D721Med (cell line): ENCODE measurements around the gene BCL2A1.
"Not testable (repeated sequence)": the region's sequence is repeated elsewhere in the genome, so short reads cannot be mapped to it uniquely, and the experiment has no call there.

Experiments
- DNase-seq: peaks from one replicate; pipeline ENCODE4 v3.0.0; 2011; ENCODE audit warnings: low spot score; ENCODE audit not compliant: insufficient read length
- FAIRE-seq: peaks from 2 replicates; lab custom pipeline; 2011; peaks lifted over from hg19 to GRCh38; lab: Jason Lieb, UNC
- CTCF ChIP-seq: IDR thresholded peaks from 2 replicates; pipeline ENCODE4 v1.5.1; 2012; ENCODE audit warnings: mild to moderate bottlenecking, control low read depth; ENCODE audit not compliant: insufficient read depth; ENCODE audit errors: missing control alignments

BCL2A1 gene

DNA sequence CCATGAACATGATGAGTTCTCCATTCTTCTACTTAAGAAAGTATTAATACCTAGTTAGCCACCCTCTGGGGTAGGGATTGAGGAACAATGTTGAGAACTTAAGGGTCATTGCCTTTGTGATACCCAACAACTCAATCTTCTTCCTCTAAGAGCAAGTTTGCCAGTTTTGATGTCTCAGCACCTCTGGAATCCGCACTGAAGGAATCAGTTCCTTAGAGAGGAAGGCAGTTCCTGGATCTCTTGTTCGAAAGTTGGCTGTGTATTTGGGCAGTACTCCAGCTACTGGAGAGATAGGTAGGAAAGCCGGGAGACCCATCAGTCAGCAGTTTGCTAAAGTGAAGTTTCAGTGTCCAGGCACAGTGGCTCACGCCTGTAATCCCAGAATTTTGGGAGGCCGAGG, 38.5 kb downstream of the BCL2A1 start:
- DNase-seq (no peak), FAIRE-seq (no peak)
- TF ChIP-seq CTCF, result no peak

DNA sequence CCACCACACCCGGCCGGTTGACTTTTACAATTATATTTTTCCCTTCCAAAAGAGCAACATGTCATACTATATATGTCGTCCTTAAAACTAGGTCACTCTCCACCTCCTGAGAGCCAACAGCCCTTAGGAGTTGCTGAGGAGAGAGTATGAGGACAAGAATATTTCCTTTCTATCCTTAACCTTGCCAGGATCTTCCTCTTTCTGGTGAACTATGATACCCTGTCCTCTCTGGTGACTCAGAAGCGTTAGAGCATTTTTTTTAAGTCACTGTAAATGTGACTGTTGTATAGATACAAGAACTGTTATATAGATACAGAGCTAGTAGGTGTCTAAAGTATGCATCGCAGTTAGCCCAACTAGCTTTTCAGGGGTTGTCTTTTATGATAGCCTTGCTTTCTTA, 40.5 kb downstream of the BCL2A1 start:
- FAIRE-seq (no peak), DNase-seq (no peak)
- no peak for TF ChIP-seq CTCF

DNA sequence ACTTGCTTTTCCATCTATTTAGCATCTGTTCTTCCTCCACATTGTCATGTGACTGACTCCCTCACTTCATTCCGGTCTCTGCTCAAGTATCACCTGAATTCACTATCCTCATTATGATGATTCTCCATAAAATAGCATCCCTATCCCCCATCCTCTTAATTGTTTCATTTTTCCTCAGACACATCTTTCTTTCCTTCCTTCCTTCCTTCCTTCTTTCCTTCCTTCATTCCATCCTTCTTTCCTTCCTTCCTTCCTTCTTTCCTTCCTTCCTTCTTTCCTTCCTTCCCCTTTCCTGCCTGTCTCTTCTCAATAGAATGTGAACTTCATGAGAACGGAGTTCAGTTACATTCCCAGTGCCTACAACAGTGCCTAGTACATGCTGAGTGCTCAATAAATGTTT, 41.6 kb downstream of the BCL2A1 start:
- FAIRE-seq (no peak), DNase-seq (no peak)
- no peak for TF ChIP-seq CTCF

GRCh38 chr15:79926116-79926515, 44.9 kb downstream of the BCL2A1 start:
- DNase-seq, FAIRE-seq: not testable (repeated sequence)

DNA sequence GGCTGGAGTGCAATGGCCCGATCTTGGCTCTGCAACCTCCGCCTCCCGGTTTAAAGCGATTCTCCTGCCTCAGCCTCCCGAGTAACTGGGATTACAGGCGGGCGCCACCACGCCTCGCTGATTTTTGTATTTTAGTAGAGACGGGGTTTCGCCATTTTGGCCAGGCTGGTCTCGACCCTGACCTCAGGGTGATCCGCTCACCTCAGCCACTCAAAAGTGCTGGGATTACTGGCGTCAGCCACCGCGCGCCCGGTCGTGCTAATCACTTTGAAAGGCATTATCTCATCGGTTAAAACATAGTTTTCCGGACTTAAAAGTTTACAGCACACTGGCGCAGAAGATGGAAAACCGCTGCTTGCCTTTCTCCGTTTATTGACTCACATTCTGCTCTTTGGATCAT, 46.6 kb downstream of the BCL2A1 start:
- TF ChIP-seq CTCF, result no peak
- DNase-seq (no peak), FAIRE-seq (no peak)

DNA sequence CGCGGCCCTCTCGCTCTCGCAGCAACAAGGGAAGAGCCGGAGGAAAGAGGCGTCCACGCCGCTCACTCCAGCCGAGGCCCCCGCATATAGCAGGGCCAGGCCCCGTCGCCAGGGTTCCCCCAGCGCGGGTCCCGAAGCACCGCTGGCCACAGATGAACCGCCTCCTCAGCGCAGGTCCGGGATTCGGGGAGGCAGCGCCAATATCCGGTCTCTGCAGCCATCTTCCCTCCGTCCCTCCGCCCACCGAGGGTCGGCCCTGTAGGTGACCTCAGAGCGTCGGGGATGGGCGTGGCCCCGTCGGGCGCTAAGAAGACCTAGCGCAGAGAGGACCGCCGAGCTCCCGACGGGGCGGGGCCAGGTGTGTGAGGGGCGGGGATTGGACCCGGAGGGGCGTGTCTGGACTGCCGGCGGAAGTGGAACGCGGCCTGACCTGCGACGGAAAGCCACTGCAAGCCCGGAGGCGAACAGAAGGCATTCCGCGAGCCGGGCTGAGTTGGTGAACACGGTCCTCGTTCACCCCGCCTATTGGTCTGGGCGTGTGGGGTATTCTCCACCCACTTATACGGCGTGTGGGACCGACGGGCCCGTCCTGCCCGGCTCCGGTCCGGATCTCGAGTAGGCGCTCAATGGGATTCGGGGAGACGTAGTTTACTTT, 47.4 kb downstream of the BCL2A1 start:
- TF ChIP-seq CTCF, result no peak
- no peak for FAIRE-seq
- peak; percentile 78 for DNase-seq

GRCh38 chr15:79923079-79923514, 47.9 kb downstream of the BCL2A1 start:
- no peak for TF ChIP-seq CTCF
- DNase-seq, result no peak
- FAIRE-seq, result no peak
